Stimulated activated CD8-positive, alpha-beta memory T cell treated with anti-CD3 and anti-CD28 coated beads, Interleukin-4, amount 100 ng/mL, for 24 hours (primary cell): ENCODE results near the gene NECAP2.
"Not testable (repeated sequence)": the region's sequence is repeated elsewhere in the genome, so short reads cannot be mapped to it uniquely, and the experiment has no call there.

Source experiments
- DNase-seq: peaks from one replicate; pipeline ENCODE4 v3.0.0-alpha.2; 2020; ENCODE audit warnings: low read depth

NECAP2 gene

DNA sequence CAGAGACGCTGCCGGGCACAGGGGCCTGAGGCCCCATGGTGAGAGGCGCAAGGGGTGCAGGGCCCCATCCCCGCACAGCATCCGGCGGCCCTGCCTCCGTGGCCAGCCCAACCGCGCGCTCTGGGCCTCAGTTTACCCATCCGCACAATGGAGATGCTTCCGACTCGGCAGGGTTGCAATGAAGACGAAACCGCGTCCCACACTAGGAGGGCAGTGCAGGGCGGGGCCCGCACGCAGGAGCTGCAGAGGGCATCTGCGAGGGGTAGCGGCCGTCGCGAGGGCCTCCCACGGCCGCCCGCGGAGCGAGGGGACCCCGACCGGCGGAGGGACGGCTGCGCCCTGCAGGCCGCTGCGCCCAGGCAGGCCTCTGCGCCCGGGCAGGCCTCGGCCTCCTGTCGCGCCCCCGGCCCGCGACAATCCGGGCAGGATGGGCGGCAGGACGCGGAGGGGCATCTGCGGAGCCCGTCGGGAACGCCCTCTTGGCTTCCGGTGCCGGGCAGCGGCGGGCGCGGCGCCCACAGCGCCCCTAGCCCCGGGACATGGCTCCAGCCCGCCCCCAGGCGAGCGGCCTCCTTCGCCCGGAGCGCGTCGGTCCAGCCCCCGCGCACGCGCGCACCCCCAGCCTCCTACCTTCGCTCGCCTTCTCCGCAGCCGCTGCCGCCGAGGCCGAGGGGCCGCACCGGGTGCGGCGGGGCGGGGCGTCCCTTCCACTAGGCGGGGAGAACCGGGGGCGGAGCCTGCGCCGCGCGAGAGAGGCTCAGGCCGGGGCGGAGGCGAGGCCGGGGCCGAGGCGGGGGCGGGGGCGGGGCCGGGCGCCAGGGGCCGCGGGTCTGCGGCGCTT, 58.3 kb downstream of the NECAP2 start:
- peak; percentile 80 for DNase-seq

DNA sequence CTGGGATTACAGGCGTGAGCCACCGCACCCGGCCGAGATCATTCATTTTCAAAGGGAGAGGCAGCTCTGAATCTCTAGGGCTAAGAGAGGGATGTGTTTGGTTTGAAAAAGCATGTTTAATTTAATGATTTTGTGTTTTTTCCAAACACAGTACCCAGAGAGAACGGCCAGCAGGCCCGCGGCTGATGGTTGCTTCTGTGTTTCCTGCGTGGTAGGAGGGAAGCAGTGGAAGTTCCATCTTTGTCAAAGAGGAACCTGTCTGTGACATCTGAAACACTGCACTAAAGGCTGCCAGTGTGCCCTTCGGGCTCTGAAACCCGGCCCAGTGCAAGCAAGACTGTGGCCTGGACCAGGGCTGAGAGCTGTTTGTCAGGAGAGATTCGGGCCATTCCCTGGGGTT, 59.9 kb downstream of the NECAP2 start:
- not testable (repeated sequence) for DNase-seq

DNA sequence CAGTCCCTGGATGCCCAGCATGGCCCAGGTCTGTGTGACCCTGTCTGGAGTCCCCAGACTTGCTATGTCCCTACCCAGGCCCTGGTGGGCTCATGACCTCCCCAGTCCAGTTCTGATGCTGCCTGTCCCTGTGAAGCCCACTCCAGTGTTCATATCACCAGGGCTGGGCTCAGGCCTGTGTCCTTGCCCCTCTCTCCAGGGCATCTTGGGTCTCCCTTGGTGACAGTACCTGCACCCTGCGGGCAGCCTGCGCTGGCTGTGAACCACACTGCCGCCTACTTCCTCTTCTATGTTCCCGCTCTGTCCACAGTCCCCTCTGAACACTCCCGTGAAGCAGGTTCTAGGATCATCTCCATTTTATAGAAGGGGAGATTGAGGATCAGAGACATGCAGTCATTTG, 60.5 kb downstream of the NECAP2 start:
- not testable (repeated sequence) for DNase-seq

DNA sequence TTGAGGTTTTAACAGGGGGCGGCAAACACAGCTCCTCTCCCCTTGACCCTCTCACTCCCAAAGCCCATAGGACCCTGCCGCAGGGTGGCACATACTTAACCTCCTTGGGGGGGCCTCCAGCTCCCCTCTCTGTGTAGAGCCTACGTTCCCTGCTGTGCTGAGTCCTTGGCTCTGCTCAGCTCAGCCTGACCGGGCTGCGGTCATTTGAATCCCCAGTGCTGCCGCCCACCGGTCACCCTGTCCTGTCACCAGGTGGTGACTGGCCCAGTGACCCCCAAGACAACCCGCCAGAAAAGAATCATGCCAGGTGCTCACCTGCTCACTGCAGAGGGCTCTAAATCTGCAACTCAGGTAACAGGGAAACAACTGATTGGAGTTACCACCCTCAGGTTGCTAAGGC, 60.9 kb downstream of the NECAP2 start:
- DNase-seq = not testable (repeated sequence)

DNA sequence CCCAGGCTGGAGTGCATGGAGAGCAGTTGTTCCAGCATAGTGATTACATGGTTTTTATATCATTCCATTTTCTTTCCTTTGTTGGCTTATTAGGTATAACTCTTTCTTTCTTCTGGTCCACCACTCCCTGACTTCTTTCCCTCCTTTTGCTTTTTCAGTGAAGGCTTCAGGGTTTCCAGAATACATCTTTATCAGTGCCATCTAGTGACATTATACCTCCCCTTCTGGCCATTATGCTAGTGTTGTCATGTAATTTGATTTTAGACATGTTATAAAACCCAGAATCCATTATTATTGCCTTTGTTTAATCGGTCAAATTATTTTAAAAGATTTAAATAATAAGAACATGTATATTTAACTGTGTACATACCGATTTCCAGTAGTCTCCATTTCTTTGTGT, 63.0 kb downstream of the NECAP2 start:
- no peak for DNase-seq

DNA sequence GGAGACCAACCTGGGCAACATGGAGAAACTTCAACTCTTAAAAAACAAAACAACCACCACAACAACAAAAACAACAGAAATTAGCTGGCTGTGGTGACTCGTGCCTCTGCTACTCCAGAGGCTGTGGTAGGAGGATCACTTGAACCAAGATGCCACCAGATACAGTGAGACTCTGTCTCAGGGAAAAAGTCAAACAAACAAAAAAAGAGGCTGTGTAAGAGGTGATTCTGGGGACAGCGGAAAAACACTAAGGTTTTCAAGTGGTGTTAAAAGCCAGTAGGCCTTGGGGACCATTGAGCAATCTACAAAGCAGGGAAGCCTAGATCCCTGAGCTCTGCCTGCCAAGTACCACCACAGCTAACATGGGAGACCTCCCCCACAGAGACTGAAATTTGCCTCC, 65.3 kb downstream of the NECAP2 start:
- not testable (repeated sequence) for DNase-seq

DNA sequence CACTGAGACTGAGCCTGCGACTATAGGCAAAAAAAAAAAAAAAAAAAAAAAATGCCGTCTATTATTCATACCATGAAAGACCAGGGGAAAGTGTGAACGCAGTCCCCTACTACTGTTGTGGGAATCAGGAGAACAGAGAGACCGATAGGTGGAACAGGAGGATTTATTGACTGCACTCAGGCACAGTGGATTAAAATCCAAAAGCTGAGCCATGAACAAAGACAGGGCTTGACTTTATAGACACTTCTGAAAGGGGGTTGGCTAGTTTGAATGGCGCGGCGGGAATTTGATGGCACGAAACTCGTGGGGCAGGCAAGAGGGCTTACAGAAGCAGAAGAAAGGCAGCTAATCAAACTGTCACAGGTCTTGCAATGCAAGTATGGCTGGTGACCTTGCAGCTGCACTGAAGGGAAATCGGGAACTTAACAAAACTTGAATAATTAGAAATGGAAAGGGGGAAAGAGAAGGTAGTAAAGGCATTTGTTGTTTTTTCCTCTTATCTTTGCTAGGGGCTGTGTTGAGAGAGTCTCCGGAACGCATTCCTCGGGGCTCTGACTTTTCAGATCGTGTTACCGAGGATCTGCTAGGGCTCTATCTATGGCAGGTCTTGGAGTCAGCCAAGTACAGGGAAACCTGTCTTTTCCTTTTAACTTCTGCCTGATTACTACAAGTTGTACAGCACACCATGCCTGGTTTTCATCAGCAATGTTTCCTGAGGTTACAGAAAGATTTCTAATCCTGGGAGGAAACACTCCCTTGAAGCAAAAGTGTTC, 66.0 kb downstream of the NECAP2 start:
- DNase-seq = not testable (repeated sequence)

DNA sequence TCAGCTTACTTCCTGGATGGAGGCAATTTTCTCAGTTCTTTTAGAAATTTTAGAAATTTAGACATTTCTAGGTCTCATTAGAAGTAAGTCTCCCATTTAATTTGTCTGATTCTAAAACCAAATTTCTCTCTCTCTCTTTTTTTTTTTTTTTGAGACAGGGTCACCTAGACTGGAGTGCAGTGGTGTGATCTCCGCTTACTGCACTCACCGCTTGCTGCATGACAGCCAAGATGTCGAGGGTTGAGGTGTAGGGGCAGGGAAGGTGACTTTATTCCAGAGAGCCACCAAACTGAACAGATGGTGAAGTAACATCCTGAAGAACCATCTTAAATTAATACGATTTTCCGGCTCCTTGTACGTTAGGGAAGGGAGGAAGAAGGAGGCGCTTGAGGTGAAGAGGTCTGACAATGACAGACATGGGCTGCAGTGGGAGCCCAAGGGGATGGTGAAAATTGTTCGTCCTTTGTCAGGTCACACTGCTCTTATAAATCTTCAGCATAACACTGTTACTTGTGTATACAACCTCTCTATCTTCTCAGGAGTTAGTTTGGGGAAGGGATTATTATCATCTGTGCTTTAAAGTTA, 68.4 kb downstream of the NECAP2 start:
- DNase-seq = not testable (repeated sequence)
